Raji (cell line): ENCODE data around the gene TRPV4.

Experiments used
- POLR2A ChIP-seq: IDR thresholded peaks from 2 replicates; pipeline ENCODE4 v1.6.1; 2011; ENCODE audit warnings: low read depth, low read length, control low read depth; ENCODE audit not compliant: insufficient read depth

TRPV4 gene

DNA sequence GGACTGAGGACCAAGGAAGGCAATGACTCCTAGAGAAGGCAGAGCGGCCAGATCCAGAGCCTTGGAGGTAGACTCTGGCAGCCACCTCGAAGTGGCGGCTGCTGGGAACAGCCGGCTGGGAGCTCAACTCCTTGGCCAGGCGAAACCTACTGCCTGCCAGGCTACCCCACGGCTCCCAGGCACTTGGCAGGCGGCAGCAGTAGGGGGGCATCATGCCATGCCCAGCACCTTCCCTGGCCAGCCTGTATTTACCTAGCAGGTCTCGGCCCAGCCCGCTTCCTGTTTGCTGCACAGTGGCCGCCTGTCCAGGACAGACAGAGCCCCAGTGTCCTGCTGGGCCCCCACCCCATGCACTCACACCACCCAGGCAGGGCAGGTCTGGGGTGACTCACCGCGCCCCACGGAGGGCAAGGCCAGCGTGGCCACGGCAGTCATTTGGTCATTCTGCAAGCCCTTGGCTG, 10.2 kb downstream of the TRPV4 start:
- TF ChIP-seq POLR2A: no peak

DNA sequence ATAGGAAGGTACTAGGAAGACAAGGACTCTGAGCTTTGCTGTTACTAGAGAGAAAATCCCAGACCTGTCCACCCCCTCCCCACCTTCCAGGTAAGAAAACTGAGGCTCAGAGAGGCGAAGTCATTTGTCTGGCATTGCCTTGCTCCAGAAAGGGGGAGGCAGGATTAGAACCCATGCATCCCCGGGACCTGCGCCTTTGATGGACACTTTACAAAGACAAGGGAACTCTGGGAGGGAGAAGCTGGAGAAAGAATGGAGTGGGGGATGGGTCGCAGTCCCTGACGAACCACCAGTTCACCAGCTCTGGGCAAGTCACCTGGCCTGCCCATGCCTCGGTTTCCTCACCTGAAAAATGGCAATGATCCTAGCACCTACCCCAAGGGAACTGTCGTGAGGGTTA, 10.8 kb downstream of the TRPV4 start:
- TF ChIP-seq POLR2A: no peak

GRCh38 chr12:109821968-109822367, 11.2 kb downstream of the TRPV4 start:
- no peak for TF ChIP-seq POLR2A

DNA sequence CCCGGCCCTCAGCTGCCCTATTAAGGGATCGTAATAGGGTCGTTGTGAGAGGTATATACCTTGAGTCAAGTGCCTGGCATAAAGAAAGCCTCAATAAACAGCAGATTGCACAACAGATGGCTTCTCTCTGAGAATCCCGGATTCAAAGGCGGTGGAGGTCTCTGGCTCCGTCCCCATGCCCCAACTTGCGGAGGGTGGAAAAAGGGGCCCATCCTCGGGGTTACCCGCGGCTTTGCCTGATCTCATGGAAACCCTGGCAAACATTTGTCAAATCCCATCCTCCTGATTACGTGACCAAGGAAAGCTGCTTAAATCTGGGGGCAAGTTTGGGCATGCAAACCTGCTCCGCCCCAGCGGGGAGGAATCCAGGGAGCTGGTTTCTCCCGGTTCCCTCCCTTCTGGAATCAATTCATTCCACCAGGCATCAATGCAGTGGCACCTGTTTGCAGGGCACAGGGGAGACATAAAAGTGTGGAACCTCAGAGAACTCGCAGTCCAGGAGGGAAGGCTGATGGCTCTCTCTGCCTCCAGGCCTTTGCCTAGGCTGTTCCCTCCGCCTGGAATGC, 12.3 kb downstream of the TRPV4 start:
- TF ChIP-seq POLR2A: no peak

- TF ChIP-seq POLR2A: no peak
Observed at GRCh38 chr12:109818905-109819500, 14.2 kb downstream of the TRPV4 start.

GRCh38 chr12:109818253-109818652, 14.9 kb downstream of the TRPV4 start:
- TF ChIP-seq POLR2A: no peak

- TF ChIP-seq POLR2A: no peak
Observed at GRCh38 chr12:109817627-109818231, 15.5 kb downstream of the TRPV4 start.

- no peak for TF ChIP-seq POLR2A
Observed at GRCh38 chr12:109816870-109817269, 16.3 kb downstream of the TRPV4 start.

- no peak for TF ChIP-seq POLR2A
Observed at GRCh38 chr12:109815757-109816617, 17.2 kb downstream of the TRPV4 start.

GRCh38 chr12:109815225-109815624, 18.0 kb downstream of the TRPV4 start:
- TF ChIP-seq POLR2A: no peak

- TF ChIP-seq POLR2A: no peak
Observed at GRCh38 chr12:109814600-109815150, 18.5 kb downstream of the TRPV4 start.

GRCh38 chr12:109813810-109814416, 19.3 kb downstream of the TRPV4 start:
- TF ChIP-seq POLR2A: no peak

DNA sequence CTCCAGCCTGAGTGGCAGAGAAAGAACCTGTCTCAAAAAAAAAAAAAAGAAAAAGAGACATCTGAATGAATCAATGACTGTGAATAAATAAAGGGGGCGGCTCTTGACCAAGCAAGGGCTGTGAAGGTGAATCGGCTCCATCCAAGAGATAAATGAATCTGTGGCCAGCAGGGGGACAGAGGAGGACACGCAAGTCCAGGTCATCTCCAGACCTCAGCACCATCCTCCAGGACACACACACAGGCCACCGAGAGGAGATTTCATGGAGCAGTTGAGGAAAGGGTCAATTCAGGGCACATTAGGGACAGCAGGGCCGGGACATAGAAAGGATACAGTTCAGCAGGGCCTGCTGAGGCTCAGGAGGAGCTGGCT, 21.6 kb downstream of the TRPV4 start:
- TF ChIP-seq POLR2A: no peak

- TF ChIP-seq POLR2A: no peak
Observed at GRCh38 chr12:109810954-109811623, 22.1 kb downstream of the TRPV4 start.

DNA sequence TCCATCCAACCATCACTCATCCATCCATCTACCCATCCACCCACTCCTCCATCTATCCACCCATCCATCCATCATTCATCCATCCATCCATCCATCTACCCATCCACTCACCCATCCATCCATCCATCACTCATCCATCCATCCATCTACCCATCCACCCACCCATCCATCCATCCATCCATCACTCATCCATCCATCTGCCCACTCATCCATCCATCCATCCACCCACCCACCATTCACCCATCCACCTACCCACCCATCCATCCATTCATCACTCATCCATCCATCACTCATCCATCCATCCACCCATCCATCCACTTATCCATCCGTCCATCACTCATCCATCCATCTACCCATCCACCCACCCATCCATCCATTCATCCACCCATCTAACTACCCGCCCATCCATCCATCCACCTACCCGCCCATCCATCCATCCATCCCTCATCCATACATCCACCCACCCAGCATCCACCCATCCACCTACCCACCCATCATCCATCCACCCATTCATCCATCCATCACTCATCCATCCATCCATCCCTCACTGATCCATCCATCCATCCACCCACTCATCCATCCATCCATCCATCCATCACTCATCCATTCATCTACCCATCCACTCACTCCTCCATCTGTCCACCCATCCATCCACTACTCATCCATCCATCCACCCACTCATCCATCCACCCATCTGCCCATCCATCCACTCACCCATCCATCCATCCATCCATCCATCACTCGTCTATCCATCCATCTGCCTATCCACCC, 24.1 kb downstream of the TRPV4 start:
- no peak for TF ChIP-seq POLR2A
